Measurements from ENCODE around the gene UFD1. TPM values are rescaled to one million over a fixed set of nuclear protein-coding genes. Genes with fewer than 3 reads are reported as not detected.
A peak's percentile ranks its signal among the peaks of the same experiment; 100 is the strongest.

UFD1 gene
- total and polyA plus RNA-seq, 9 of the 15 experiments (the other 6 are each of a cell fraction or from before 2014, with no cell fraction given): 238 to 645 (median 363) TPM

GRCh38 chr22:19478901-19479354 lies at the start of gene UFD1 (continued):
- no peak for TF ChIP-seq SIN3A (IDR thresholded peaks at IDR 0.05; ENCODE audit: borderline replicate concordance in 2 of 2, control insufficient read depth in 1 of 2, low read depth in 2 of 2, low read length in 2 of 2)
- no peak for TF ChIP-seq ATF6 (CRISPR knock-in tag; IDR thresholded peaks at IDR 0.05)
- no peak for TF ChIP-seq FOSL1 (tag; conservative IDR thresholded peaks at IDR 0.05)
- TF ChIP-seq GABPA (tag; conservative IDR thresholded peaks at IDR 0.05; ENCODE audit: low read depth): no peak
- TF ChIP-seq, protein P1, sequence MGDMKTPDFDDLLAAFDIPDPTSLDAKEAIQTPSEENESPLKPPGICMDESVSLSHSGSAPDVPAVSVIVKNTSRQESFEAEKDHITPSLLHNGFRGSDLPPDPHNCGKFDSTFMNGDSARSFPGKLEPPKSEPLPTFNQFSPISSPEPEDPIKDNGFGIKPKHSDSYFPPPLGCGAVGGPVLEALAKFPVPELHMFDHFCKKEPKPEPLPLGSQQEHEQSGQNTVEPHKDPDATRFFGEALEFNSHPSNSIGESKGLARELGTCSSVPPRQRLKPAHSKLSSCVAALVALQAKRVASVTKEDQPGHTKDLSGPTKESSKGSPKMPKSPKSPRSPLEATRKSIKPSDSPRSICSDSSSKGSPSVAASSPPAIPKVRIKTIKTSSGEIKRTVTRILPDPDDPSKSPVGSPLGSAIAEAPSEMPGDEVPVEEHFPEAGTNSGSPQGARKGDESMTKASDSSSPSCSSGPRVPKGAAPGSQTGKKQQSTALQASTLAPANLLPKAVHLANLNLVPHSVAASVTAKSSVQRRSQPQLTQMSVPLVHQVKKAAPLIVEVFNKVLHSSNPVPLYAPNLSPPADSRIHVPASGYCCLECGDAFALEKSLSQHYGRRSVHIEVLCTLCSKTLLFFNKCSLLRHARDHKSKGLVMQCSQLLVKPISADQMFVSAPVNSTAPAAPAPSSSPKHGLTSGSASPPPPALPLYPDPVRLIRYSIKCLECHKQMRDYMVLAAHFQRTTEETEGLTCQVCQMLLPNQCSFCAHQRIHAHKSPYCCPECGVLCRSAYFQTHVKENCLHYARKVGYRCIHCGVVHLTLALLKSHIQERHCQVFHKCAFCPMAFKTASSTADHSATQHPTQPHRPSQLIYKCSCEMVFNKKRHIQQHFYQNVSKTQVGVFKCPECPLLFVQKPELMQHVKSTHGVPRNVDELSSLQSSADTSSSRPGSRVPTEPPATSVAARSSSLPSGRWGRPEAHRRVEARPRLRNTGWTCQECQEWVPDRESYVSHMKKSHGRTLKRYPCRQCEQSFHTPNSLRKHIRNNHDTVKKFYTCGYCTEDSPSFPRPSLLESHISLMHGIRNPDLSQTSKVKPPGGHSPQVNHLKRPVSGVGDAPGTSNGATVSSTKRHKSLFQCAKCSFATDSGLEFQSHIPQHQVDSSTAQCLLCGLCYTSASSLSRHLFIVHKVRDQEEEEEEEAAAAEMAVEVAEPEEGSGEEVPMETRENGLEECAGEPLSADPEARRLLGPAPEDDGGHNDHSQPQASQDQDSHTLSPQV (IDR thresholded peaks at IDR 0.05): no peak
- TF ChIP-seq PHB (CRISPR knock-in tag; IDR thresholded peaks at IDR 0.05): peak; percentile 95
- no peak; the same call in 1 of the 2 replicates for TF ChIP-seq HEY1 (CRISPR knock-in tag; IDR thresholded peaks at IDR 0.05; ENCODE audit: borderline replicate concordance)
- no peak for TF ChIP-seq CEBPB (tag; IDR thresholded peaks at IDR 0.05)
- TF ChIP-seq GATAD2A (IDR thresholded peaks at IDR 0.05): no peak
- TF ChIP-seq NFYB (IDR thresholded peaks at IDR 0.05; ENCODE audit: extremely low read depth, insufficient read length): no peak
- TF ChIP-seq CEBPG (CRISPR knock-in tag; IDR thresholded peaks at IDR 0.05): no peak
- TF ChIP-seq CEBPG (tag; conservative IDR thresholded peaks at IDR 0.05 in 1 of 2, IDR thresholded peaks at IDR 0.05 in 1 of 2): no peak
- no peak for TF ChIP-seq HOXB6 (CRISPR knock-in tag; IDR thresholded peaks at IDR 0.05; ENCODE audit: borderline replicate concordance)
- no peak for TF ChIP-seq FOXJ3 (CRISPR knock-in tag; IDR thresholded peaks at IDR 0.05)
- TF ChIP-seq, protein P2, sequence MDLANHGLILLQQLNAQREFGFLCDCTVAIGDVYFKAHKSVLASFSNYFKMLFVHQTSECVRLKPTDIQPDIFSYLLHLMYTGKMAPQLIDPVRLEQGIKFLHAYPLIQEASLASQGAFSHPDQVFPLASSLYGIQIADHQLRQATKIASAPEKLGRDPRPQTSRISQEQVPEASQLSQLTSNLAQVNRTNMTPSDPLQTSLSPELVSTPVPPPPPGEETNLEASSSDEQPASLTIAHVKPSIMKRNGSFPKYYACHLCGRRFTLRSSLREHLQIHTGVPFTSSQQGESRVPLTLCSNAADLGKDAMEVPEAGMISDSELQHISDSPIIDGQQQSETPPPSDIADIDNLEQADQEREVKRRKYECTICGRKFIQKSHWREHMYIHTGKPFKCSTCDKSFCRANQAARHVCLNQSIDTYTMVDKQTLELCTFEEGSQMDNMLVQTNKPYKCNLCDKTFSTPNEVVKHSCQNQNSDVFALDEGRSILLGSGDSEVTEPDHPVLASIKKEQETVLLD (IDR thresholded peaks at IDR 0.05): no peak
- TF ChIP-seq PML (IDR thresholded peaks at IDR 0.05; ENCODE audit: low read length): no peak
- TF ChIP-seq MEF2D (tag; conservative IDR thresholded peaks at IDR 0.05; ENCODE audit: low read depth): no peak
- TF ChIP-seq ILF3 (IDR thresholded peaks at IDR 0.05; ENCODE audit: borderline replicate concordance): no peak
- TF ChIP-seq ZFP30 (CRISPR knock-in tag; IDR thresholded peaks at IDR 0.05; ENCODE audit: borderline replicate concordance): 0 out of 2 replicates have a peak, but pooled peaks have one; percentile 51
- TF ChIP-seq KLF13 (tag; IDR thresholded peaks at IDR 0.05; ENCODE audit: borderline replicate concordance, low read depth): no peak; the same call in 1 of the 2 replicates
- TF ChIP-seq RFX7 (CRISPR knock-in tag; IDR thresholded peaks at IDR 0.05): no peak
- no peak for TF ChIP-seq PTRF (tag; IDR thresholded peaks at IDR 0.05)
- TF ChIP-seq MCM2 (IDR thresholded peaks at IDR 0.05; ENCODE audit: low read depth): no peak
